ENCODE data around the gene ZSCAN12.
A peak's percentile ranks its signal among the peaks of the same experiment; 100 is the strongest.
"Not testable (repeated sequence)": the region's sequence is repeated elsewhere in the genome, so short reads cannot be mapped to it uniquely, and the experiment has no call there.

Gene ZSCAN12

DNA sequence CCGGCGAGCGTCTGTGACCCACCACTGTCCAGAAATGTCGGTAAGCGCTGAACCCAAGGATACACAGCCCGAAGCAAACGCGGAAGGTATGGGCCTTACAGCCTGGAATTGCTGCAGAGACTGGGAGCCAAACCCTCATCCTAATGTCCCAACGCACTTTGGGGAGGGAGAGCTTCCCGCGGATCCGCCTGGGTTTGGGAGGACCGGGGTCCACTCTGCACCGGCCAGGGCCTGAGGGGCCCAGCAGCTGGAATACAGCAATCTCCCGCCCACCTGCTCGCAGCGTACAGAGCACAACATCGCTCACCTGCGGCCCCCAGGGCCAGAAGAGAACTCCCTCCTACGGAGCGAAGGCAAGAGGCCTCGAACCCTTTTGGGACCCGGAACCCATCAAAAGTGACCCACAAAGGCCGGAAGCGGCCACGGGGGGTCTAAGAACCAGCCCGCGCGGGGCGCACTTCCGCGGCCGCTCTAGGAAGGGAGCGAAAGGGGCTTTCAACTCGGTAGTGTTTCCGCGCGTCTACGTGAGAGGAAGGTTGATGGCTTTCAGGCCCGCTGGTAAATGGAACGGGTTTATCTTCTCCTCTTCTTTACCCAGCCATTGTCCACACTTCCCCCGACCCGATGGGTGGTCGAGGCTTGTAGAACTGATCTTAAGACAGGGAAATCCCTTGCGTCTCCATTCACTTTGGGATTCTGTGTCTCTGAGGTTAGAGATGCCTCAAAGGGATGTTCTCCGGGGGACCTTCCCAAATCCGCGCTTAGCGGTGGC, at the start of gene ZSCAN12:
ZSCAN12 (minus strand) TSS at position 398 of the 772 bp plus-strand sequence. CDS start 1,342 bp downstream, outside the sequence.
- peak; percentile 86 for DNase-seq

DNA sequence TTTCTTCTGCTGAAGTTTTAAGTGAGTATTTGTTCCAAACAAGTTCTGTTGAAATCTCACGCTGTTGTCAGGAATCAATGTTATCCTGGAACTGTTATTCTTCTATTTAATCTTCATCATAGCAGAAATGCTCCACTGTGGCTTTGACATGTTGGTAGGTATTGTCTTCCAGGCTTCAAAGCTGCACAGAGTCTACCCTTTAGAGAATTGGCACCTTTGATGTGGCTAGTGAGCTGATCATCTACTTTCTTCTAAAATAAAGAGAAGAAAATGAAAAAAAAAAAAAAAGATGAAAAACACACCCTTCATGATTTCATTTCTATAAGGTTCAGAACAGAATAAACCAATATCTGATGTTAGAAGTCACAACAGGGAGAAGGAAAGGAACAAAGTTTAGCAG, 49.5 kb upstream of the ZSCAN12 start:
- no peak for DNase-seq

DNA sequence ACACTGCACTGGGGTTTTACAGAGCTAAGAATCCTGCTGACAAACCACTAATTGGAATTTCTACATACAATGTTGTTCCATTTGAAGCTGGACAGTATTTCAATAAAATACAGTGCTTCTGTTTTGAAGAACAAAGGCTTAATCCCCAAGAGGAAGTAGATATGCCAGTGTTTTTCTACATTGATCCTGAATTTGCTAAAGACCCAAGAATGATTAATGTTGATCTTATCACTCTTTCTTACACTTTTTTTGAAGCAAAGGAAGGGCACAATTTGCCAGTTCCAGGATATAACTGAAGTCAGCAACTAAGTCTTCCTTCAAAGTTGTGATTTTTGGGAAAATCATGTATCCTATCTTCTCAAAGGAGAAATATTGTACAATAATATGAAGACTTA, 48.0 kb upstream of the ZSCAN12 start:
- not testable (repeated sequence) for DNase-seq

GRCh38 chr6:28446818-28447511, 47.4 kb upstream of the ZSCAN12 start:
- peak; percentile 3 for DNase-seq

DNA sequence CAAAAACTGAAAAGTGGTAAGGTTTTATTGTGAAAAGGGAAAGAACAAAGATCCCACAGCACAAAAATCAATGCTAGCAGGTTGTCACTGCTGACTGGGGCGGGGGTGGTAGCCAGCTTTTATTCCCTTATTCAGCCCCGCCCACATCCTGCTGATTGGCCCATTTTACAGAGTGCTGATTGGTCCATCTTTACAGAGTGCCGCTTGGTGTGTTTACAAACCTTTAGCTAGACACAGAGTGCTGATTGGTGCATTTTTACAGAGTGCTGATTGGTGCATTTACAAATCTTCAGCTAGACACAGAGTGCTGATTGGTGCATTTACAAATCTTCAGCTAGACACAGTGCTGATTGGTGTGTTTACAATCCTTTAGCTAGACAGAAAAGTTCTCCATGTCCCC, 45.2 kb upstream of the ZSCAN12 start:
- not testable (repeated sequence) for DNase-seq

DNA sequence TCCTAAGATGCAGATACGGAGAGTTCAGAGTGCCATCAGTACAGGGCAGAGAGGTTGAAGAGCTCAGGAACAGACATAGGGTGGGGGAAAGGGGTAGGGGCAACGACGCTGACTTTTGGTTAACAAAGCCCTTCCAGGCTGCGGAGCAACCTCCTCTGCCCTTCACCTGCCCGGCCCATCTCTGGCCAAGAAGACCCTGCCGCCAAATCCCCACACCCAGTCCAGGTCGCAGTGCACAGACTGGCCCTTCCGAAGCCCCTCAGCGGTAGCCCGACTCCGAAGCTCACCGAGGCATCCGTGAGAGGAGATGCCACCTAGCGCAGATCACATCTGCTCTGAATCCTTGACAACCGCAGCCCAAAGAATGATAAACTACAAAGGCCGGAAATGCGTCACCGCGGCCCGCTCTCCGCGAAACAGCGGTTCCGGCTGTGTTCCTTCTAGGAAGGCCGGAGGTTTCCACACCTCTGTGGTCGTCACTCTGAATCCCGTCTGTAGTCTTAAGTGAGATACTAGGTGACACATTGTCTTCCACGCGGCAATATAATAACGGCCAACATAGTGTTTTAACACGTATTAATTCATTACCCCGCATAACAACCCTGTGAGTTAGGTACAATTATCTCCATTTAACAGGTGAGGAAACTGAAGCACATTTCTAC, 43.7 kb upstream of the ZSCAN12 start, which contains the start of gene ZSCAN23:
ZSCAN23 (minus strand) TSS at position 380 of the 662 bp plus-strand sequence. CDS start 7,225 bp downstream, outside the sequence.
- DNase-seq = peak; percentile 77

DNA sequence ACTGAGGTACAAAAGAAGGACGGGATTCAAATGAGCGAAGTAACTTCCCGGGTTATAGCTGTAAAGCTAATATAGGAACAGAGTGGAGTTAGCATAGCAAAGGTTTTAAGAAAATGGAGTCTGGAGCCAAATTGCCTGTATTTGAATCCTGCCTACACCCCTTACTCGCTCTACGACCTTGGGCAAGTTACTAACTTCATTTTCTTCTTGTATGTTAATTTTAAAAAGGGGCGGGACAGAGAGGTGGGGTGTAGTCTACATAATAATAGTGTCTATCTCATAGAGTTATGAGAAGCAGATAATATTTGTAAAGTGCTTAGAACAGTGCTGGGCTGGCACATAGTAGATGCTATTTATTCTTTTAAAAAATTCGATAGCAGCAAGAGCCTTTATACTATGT, 43.0 kb upstream of the ZSCAN12 start:
- DNase-seq = no peak

- no peak for DNase-seq
Measured at GRCh38 chr6:28436404-28436803, 36.9 kb upstream of the ZSCAN12 start.

DNA sequence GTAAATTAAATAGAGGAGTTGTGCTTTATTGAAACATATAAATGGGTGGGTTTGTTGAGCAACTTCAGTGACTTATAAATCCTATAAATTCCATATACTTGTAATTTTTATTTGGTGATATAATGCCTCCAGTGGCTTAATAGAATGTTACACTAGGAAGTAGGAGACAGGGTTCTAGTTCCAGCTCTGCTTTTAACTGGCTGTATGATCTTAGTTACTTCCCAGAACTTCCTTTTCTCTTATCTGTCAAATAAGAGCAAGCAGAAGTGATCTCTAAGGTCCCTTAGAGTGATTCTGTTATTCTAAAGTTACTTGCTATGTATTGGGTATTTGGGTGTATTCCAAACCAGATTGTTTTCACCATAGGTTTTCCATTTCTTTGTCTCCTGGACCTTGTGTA, 33.6 kb upstream of the ZSCAN12 start:
- no peak for DNase-seq

DNA sequence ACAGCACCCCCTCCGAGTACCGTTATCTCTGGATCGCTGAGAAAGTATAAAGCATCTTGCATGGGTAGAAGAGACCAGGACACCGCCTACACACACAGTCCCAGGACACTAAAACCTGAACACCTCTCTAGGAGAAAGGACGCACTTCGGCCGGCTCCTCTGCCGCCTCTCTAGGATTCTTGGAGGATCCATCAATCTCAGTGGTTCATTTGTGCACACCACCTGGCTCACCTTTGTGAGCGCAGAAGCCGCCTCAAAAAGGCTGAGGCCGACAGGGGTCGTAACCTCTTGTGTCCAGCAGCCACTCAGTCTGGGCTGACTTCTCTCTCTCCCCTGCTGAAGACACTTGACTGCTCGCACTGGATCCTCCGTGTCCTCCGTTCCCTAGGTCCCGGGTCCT, 30.2 kb upstream of the ZSCAN12 start:
- DNase-seq = no peak

DNA sequence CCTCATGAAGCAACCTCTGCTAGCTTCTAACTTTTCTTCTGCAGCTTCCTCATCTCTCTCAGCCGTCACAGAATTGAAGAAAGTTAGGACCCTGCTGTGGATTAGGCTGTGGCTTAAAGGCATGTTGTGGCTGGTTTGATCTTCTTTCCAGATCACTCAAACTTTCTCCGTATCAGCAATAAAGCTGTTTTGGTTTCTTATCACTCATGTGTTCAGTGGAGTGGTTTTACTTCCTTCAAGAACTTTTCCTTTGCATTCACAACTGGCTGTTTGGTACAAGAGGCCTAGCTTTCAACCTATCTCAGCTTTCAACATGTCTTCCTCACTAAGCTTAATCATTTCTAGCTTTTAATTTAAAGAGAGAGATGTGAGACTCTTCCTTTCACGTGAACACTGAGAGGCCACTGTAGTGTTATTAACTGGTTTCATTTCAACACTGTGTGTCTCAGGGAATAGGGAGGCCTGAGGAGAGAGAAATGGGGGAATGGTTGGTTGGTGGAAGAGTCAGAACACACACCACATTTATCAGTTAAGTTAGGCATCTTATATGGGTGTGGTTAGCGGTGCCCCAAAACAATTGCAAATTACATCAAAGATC, 26.5 kb upstream of the ZSCAN12 start:
- DNase-seq = no peak

DNA sequence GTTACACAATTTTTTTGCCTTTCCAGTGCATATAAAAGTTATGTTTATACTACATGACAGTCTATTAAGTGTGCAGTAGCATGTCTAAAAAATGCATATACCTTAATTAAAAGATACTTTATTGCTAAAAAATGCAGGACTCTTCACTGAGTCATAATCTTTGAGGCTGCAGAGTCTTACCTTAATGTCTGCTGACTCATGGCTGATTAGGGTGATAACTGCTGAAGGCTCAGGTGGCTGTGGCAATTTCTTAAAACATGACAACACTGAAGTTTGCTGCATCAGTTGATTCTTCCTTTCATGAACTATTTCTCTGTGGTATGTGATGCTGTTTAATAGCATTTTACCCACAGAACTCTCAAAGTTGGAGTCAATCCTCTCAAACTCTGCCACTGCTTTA, 24.6 kb upstream of the ZSCAN12 start:
- DNase-seq = no peak

DNA sequence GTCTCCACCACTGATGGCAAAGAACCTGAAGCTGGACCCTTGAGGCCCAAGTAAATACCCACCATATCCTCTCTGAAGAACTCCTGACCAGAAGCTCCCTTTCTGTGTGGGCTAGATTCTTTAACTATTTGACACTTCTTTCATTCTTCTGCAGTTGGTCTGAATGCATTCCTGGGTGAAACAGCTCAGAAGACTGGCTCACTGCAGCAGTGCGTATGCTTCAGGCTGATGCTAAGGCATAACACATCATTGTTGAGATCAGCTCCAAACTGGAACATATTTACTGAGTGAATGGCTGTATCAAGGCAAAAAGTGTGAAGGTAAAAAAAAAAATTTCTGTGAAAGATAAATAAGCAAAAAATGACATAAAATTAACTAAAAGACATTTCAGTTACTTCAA, 24.0 kb upstream of the ZSCAN12 start:
- no peak for DNase-seq

- DNase-seq = no peak
Measured at GRCh38 chr6:28413681-28414080, 14.1 kb upstream of the ZSCAN12 start.

GRCh38 chr6:28410767-28411166, 11.2 kb upstream of the ZSCAN12 start:
- no peak for DNase-seq

- DNase-seq = no peak
Measured at GRCh38 chr6:28408076-28408802, 8.7 kb upstream of the ZSCAN12 start.

DNA sequence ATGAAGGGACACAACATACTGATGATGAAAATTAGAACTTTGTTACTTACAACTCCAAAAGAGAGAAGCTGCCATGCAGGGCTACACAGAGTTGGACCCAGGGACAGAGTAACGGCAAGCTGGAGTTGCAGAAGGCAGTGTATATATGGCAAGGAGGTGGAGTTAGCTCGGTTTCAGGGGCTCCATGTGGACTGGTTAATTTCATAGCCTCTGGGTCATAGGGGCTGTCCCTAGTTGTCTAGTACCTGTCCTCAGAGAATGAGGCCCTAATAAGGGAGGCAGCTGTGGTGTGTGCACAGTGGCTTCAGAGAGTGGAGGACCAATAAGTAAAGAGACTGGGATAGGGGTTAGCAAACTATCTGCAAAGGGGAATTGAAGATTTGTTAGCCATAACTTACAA, 7.9 kb upstream of the ZSCAN12 start:
- no peak for DNase-seq

GRCh38 chr6:28403923-28404322, 4.4 kb upstream of the ZSCAN12 start:
- not testable (repeated sequence) for DNase-seq

DNA sequence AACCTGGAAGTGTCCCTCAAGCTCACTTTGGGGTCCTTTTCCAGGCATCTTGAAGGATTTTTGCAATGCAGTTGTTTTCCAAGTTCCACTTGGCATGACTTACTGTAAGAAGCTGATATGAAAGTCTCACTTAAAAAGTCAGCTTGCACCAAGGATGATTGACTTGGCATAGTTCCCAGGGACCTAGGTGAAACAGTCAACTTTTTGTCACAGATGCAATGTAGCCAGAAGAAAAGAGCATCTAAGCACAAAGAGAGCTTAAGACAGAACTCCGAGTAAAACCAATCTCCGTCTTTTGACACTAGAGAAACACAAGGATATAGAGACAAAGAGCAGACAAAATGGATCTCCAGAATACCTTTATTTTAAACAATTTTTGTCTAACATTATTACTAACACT, 2.6 kb upstream of the ZSCAN12 start:
- no peak for DNase-seq

DNA sequence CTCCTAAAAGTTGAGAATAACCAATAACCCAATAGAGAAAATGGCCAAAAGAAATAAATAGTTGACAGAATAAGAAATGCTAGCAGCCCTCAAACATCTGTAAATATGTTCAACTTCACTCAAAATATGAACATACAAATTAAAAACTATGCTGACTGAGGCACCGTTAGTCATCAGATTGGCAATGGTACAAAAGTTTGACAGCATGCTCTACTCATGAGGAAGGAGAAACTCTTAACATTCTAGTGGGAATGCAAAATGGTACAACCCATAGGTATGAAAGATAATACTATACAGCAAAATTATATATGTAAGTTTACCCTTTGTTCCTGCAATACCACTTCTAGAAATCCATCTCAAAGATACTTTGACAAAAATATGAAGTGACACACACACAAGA, 1.6 kb upstream of the ZSCAN12 start:
- no peak for DNase-seq

- no peak for DNase-seq
Measured at GRCh38 chr6:28400122-28400451, 540 bp upstream of the ZSCAN12 start.

DNA sequence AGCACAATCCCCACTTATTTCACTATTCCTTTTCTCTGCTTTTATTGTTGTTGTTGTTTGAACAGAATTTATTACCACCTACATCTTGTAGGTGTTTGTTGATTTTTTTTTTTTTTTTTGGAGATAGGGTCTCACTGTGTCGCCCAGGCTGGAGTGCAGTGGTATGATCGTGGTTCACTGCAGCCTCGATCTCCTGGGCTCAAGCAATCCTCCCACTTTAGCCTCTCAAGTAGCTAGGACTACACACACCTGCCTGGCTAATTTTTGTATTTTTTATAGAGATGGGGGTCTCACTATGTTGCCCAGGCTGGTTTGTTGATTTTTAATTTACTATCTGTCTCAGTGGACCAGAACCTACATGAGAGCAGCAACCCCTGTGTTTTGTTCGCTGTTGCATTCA, 3.6 kb downstream of the ZSCAN12 start:
- DNase-seq = no peak

All from stimulated activated CD4-positive, alpha-beta T cell treated with anti-CD3 and anti-CD28 coated beads, Interleukin-4, amount 100 ng/mL, for 1 hour (primary cell).